HFF-Myc (cell line): Measurements from ENCODE around the gene IGF1R.

Source experiments
- DNase-seq: peaks from one replicate; pipeline ENCODE4 v3.0.0-alpha.2; 2011; ENCODE audit warnings: low read depth; ENCODE audit errors: extremely low read depth
- H3K4me3 ChIP-seq: replicated peaks from 2 replicates; pipeline ENCODE4 v1.5.1; 2011; ENCODE audit warnings: low read depth, mild to moderate bottlenecking, control low read depth, low read length
- TF ChIP-seq, protein P1 (sequence below): IDR thresholded peaks from 2 replicates; pipeline ENCODE4 v1.5.1; 2012; ENCODE audit warnings: mild to moderate bottlenecking, low read depth, low read length, control low read depth; ENCODE audit errors: missing control alignments

Gene IGF1R

DNA sequence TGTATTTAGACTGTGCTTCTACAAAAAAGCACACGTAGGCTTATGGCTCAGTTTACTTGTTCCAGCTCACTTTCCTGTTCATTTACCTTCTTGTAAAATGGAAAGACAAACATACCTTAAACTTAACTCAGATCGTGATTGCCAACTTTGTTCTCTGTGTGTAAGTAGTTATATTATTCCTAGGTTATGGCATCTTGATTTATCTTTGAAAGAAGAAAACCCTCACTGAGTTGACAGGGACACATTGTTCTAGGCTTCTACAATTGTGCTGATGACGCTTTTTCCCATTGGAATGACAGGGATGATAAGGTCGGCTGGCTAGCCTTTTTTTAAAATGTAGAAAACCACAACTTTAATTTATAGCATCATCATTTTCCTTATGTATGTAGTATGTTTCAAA is 140.7 kb downstream of the IGF1R start:
- no peak for DNase-seq

DNA sequence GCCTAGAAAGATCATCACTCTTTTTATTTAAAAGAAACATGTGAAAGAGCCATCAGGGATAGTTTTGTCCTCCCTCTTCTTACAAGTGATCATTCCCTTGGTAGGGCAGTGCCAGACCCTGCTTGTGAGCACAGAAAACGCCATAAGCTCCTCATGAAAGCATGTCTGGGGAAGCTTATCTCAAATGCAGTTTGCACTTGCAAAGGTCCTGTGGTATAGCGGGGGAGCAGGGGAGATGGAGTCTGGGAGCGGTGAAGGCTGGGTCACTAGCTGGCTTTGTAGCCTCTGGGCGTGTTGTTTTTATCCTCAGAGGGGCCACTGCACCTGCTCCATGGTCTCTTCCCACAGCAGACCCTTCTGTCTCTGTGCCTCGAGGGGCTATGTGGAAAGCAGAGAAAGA is 141.9 kb downstream of the IGF1R start:
- H3K4me3 ChIP-seq, result no peak overlapping the region
- DNase-seq, result no peak
- TF ChIP-seq, protein P1, sequence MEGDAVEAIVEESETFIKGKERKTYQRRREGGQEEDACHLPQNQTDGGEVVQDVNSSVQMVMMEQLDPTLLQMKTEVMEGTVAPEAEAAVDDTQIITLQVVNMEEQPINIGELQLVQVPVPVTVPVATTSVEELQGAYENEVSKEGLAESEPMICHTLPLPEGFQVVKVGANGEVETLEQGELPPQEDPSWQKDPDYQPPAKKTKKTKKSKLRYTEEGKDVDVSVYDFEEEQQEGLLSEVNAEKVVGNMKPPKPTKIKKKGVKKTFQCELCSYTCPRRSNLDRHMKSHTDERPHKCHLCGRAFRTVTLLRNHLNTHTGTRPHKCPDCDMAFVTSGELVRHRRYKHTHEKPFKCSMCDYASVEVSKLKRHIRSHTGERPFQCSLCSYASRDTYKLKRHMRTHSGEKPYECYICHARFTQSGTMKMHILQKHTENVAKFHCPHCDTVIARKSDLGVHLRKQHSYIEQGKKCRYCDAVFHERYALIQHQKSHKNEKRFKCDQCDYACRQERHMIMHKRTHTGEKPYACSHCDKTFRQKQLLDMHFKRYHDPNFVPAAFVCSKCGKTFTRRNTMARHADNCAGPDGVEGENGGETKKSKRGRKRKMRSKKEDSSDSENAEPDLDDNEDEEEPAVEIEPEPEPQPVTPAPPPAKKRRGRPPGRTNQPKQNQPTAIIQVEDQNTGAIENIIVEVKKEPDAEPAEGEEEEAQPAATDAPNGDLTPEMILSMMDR, result no peak

More for the DNA sequence above, 140.7 kb downstream of the IGF1R start:
- no peak overlapping the region for H3K4me3 ChIP-seq
- TF ChIP-seq, protein P1, result no peak

DNA sequence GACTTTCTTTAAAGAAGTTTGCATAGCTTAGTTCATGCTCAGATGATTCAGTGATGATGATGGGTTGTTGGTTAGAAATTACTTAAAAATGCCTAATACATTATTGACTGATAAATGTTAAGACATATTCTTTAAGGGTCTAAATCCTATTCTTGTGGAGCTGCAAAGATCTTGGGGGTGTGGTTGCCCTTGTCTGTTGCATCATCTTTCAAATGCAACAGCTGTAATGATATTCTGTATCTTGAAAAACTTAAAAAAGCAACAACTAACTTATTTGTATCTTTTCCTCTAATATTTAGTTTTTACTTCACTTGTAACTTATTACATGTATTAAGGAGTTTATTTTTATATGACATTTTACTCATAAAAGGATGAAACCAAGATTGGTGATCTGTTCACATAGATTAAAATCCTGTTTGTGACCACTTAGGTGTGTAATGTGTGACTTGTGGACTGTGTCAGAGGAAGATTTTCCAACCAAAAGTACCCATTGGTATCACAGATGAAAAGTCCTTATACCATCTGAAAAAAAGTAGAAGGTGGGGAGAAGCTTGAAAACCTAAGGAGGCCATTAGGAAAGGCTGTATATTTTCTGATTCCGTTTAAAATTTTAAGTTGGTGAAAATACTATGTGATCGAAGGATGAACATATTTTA is 142.8 kb downstream of the IGF1R start:
- no peak for DNase-seq
- H3K4me3 ChIP-seq, result no peak overlapping the region
- TF ChIP-seq, protein P1, result no peak

DNA sequence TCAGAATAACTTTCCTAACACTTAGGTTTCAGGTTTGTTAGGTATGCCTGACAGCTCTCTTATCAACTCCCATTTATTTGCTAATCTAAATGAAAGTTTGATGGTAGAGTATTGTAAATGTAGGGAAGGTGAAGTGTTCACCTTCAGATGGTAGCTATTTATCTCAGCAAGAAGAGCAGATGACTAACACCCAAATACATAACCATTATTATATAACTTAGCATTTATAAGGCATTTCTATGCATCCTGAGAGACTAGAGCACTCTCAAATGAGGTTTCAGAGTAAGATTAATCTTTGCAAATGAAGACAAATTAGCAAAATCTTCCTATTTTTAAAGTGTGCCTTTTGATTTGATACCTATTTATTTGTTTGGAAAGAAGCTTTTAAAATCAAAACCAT is 143.8 kb downstream of the IGF1R start:
- TF ChIP-seq, protein P1, result no peak
- no peak overlapping the region for H3K4me3 ChIP-seq
- no peak for DNase-seq

DNA sequence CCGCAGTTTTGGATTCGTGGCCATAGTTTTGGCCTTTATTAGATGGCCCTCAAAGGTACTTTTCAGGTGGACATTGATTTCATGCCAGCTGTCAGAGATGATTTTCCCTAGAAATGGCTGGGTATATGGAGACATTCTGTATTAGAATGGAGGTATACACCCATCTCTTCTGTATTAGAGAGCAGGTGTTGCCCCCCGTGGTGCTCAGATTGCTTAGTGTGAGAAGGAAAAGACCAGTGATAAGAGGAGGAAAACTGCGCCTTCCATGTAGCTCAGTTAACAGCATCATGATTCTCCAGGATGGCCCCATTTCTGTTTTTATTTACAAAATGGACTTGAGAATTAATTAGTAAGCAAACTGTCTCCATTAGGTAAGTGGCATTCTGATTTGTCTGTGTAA is 145.9 kb downstream of the IGF1R start:
- TF ChIP-seq, protein P1, result no peak
- H3K4me3 ChIP-seq, result no peak overlapping the region
- DNase-seq, result no peak

DNA sequence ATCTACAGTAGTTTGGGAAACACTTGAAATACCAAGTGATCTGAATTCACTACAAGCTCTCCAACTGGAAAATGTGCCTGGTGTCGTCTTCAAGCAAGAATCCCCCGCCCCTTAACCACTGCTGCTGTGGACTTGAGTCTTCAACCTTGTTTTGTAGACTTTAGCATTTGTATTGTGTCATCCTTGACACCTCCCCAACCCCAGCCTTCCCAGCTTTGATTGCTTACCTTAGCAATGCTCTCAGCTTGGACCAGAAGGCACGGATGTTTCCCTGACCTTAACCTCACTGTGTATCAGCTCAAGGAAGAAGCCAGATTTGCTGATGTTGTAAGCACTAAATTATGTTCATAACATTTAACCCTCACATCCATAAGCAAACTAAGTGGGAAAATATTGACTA is 146.4 kb downstream of the IGF1R start:
- DNase-seq, result no peak
- TF ChIP-seq, protein P1, result no peak
- no peak overlapping the region for H3K4me3 ChIP-seq

DNA sequence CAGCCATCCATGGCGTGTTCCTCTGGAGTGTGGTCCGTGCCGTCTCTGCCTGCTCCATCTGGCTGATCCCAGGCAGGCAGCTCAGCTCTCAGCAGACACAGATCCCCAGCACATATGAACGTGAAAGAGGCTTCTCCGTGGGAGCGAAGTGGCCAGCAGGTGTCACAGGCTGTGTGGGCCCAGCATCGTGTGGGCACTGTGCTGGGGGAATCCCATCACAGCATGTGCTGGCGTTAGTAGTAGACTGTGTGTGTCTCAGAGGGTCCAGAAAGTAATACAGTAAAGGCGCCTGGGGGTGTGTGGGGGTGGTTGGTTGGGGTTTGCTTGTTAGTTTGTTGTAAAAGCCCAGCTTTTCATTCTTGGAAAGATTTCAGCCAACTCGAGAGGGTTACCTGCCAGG is 147.6 kb downstream of the IGF1R start:
- DNase-seq, result no peak
- no peak overlapping the region for H3K4me3 ChIP-seq
- TF ChIP-seq, protein P1, result no peak
